ENCODE results near the gene C7.

DNA sequence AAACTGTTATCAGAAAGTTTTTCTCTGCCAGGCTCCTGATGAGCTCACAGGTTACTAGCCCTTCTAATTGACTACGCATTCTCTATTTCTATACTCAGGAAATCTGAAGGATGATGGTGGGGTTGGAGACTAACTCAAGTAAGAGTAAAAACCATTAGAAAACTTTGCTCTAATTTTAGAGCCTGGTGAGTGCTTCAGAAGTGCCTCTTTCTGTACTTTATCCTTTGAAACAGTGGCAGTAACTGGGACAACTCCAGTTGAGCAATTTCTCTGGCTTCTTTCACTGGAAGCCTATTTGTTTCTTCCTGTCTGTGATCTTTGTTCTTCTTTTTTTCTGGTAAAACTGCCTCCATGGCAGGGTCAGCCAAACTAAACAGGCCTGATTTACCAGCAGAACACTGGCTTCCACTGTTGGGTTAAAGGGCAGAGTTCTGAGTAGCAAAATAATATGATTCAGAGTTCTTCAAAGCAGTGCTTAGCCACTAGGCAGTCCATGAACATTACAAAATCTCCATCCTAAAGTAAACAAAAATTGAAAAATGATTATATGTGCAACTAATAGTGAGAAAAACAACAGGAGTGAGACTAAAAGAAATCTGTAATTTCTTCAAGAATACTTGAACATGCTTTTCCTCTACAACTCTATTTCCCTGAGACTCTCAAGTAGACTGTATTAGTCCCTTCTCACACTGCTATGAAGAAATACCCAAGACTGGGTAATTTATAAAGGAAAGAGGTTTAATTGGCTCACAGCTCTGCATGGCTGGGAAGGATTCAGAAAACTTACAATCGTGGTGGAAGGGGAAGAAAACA lies 82.1 kb downstream of the C7 start:
- TF ChIP-seq, protein P1, sequence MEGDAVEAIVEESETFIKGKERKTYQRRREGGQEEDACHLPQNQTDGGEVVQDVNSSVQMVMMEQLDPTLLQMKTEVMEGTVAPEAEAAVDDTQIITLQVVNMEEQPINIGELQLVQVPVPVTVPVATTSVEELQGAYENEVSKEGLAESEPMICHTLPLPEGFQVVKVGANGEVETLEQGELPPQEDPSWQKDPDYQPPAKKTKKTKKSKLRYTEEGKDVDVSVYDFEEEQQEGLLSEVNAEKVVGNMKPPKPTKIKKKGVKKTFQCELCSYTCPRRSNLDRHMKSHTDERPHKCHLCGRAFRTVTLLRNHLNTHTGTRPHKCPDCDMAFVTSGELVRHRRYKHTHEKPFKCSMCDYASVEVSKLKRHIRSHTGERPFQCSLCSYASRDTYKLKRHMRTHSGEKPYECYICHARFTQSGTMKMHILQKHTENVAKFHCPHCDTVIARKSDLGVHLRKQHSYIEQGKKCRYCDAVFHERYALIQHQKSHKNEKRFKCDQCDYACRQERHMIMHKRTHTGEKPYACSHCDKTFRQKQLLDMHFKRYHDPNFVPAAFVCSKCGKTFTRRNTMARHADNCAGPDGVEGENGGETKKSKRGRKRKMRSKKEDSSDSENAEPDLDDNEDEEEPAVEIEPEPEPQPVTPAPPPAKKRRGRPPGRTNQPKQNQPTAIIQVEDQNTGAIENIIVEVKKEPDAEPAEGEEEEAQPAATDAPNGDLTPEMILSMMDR (IDR thresholded peaks at IDR 0.05) = peak in 1 of 7 experiments; percentile 14
- TF ChIP-seq POLR2A (IDR thresholded peaks at IDR 0.05) = no peak

All from body of pancreas (tissue), 4 donors.